Inferior parietal cortex (tissue), 1 donor: ENCODE data around the gene IRX3.

Experiments used
- DNase-seq: peaks from one replicate; pipeline ENCODE4 v3.0.0-alpha.2; 2016; ENCODE audit errors: extremely low spot score

The IRX3 gene

DNA sequence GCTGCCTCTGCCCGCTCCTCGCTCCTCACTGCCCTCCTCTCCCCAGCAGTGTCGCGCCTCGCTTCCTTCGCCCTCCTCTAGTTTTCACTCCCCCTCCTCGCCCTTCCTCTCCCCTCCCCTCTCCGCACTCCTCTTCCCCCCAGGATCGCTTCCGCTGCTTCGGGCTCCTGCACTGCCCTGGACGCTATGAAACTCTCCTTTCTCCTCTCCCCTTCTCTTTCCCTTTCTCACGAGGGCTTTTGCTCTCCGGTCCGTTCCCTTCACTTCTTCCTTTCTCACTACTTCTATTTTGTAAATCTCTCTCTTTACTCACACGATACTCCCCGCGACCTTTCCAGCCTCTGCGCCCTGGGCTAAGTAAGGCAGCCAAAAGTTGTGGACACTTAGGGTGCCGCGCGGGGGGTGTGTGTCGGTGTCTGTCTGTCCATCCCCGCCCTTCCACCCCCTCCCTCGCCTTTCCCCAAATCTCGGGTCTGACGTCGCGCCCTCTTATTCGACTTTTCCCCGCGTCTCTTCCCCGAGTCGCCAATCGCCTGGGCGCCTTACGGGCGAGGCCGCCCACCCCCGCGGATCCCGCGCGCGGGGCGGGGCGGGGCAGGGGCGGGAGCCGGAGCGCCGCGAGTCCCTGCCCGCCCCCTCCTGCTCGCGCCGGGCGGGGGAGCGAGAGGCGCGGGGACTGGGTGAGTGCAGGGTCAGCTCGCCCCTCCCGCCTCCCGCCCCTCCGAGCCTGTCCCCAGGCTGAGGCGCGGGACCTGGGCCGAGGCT, at the start of gene IRX3:
Gene IRX3, minus strand, starts transcription at position 422 of the 765 bp plus-strand sequence. CDS start 737 bp downstream, outside the sequence.
- DNase-seq: no peak

DNA sequence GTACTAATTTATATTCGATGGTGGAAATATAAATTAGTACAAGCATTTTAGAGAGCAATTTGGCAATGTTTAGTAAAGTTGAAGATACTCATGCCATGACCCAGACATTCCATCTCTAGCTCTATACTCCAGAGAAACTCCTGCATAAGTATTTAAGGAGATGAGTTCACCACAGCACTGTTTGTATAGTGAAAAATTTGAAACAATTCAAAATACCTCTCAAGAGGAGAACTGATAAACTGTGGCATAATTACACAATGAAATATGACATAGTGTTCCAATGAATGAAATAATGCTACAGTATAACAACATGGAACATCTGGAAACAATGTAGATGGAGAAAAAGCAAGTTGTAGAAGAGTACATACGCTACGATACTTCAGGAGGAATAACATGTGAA, 48.6 kb upstream of the IRX3 start:
- no peak for DNase-seq

DNA sequence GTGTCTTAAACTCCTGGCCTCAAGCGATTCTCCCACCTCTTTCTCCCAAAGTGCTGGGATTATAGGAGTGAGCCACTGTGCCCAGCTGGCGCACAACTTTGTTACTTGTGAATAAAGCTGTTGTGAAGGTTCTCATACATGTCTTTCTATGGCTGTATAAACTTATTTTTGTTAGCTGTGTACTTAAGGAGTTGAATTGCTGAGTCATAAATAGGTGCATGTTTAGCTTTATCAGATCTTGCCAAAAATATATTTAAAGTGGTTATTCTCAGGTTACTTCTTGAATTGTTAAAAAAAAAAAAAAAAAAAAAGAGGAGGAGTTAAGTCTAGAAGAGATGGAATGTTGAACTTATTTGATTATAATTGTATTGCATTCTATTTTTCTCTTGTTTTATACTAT, 47.6 kb upstream of the IRX3 start:
- no peak for DNase-seq

DNA sequence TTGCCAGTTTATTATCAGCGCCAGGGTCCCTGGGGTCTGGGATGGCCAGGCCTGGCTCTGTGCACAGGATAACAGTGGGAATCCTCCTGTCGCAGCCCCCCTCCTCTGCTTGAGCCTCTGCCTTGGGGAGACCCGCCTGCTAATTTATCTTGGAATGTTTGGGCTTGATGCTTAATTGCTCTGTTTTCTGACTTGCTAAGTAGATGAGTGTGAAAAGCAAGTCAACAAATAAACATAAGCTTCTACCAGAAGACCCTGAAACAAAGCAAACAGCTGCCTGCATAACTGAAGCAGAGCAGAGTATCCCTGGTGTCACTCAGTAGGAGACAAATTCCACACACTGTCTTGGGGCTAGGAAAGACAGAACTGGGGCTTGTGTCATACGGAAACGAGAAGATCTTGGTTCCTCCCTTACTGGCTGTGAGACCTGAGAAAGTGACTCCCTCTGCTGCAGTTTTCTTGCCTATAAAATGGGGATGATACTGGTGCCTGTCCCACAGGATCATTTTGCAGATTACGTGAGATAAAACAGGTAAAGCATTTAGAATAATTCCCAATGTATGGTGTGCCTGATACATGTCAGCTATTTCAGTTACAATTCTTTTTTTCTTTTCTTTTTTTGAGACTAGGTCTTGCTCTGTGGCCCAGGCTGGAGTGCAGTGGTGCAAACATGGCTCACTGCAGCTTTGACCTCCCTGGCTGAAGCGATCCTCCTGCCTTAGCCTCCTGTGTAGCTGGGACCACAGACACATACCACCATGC, 44.8 kb upstream of the IRX3 start:
- no peak for DNase-seq

DNA sequence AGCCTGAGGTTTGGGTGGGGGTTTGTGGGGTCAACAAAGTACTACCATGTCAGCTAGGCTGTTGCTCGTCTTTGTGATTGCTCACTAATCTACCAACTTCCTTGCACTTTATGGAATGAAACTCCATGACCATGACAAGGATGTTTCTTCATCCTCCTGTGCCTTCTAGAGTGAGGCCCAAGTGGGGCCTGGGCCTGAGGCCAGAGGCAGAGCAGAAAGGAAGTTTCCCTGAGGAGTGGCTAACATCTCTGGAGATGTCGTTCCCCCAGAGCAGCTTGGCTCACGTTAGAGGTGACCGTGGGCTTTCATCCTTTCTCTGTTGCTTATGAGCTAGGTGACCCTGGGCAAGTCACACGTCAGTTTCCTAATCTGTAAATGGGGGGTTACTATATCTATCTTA, 41.0 kb upstream of the IRX3 start:
- DNase-seq: no peak

DNA sequence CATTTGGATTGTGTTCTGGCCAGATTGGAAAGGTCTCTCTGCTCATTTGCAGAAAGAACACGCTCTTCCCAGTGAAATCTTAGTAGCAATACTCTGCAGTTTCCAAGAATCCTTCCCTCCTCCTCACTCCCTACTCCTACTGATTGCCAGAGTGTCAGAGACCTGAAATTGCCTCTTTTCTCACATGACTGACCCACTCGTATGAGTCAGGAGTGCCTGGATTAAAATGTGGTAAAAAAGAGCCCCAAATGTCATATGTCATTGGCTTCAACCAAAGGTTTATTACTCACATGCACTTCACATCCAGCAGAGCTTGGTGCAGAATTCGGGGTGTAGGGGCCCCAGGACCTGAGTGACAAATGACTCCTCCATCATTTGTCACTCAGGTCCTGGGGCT, 39.7 kb upstream of the IRX3 start:
- no peak for DNase-seq

DNA sequence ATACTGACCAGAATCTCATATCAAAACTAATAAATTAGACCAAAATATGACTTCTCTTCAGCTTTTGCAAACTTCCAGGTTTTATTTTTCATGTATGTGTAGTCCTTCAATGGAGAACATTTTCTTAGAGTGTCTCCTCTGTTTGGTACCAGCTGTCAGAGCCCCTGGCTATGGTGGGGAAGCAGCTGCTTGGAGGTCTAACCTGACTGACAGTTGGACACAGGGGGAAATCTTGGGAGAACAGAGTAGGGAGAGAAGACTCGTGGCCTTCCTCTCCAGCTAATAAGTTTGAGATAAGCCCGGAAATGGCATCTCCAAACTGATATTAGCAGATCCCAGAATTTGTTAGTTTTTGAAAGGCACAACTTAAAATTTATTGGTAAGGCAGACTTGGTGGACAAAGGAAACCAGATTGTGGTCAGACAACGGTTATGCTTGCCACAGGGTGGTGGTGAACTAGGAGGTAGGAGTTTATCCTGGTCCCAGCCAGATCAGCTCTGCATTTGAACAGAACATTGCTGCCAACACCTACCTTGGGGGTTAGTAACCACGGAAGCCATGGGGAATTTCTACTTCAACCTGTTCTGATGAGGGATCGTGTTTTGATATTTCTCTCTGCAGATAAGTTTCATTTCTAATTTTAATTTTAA, 39.2 kb upstream of the IRX3 start:
- no peak for DNase-seq

DNA sequence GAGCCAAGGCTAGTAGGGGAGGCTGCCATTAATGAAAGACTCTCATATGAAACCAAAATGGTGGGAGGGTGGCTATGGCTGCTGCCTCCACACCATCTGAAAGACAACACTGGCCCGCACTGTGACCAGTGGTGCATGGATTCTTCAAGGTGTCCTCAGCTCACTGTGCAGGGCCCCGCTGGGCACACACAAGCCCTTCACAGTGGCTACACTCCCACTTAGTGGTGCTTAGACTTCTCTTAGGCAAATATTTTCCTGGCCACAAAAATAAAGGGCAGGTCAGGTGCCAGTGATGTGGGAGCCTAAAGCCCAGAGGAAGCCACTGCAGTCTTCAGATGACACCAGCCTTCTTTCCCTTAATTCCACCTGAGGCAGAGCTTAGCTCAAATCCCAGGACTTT, 38.1 kb upstream of the IRX3 start:
- DNase-seq: no peak

DNA sequence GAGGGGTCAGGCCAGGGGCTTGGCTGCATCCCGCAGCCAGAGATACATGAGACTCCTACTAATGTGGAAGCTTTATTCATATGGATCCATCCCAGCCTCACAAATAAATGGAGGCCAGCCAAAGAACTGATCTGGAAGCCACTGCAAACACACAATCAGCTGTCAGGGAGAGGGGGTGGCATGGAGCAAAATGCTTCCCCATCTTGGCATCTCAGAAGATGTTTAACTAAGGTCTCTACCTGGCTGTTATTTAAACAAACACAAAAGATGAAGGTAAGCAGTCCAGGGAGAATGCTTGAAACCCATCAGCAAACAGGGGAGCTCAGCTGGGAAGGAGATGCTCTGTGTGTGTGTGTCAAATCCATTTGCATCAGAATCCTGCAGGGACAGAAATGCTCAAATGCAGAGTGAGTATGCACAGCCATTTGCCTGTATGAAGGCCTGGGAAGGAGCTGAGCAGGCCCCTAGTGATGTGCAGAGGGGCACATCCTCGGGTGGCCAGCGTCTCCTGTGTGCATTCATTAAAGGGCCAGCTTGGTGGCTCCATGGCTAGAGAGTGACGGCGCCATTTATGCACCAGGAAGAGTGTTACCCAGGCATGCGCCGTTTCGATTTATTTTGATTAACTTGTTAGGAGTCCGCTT, 34.2 kb upstream of the IRX3 start:
- DNase-seq: no peak

DNA sequence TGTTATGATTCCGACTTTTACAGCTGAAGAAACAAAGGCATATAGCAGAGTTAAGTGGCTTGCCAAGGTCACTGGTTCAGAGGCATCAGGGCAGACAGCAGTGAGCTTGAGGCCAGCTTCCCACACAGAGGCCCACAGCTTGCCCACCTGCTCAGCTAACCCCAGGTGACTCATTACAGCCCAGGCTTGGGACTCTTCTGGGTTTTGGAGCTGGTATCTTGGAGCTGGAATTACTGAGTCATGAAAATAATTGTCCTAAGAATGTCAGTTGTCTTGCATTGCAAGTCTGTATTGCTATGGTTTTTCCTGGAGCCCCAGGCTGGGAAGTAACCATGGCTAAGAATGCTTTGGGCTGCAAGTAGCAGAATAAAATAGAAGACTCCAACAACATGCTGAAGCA, 32.4 kb upstream of the IRX3 start:
- no peak for DNase-seq

DNA sequence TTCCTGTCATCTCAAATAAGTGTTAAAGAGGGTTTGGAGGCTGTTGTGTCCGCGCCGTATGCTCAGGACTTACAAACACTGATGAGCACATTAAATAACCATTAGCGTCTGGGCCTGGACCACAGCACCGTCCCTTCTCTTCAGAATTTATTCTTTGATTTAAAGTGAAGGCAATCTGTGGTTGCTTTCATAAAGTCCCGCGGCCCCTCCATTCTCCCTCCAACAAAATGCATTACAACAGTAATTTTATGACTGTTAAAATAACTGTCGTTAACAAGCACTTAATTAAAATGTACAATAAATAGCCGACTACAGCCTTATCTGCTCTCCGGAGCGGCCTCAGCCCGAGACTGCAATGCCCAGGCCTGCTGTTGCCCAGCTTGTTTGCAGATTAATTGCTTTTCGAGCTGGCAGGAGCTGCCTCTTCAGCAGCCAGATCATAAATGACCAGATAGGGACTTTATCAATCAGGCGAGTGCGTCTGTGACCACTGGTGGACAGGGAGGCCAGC, 30.6 kb upstream of the IRX3 start:
- no peak for DNase-seq

DNA sequence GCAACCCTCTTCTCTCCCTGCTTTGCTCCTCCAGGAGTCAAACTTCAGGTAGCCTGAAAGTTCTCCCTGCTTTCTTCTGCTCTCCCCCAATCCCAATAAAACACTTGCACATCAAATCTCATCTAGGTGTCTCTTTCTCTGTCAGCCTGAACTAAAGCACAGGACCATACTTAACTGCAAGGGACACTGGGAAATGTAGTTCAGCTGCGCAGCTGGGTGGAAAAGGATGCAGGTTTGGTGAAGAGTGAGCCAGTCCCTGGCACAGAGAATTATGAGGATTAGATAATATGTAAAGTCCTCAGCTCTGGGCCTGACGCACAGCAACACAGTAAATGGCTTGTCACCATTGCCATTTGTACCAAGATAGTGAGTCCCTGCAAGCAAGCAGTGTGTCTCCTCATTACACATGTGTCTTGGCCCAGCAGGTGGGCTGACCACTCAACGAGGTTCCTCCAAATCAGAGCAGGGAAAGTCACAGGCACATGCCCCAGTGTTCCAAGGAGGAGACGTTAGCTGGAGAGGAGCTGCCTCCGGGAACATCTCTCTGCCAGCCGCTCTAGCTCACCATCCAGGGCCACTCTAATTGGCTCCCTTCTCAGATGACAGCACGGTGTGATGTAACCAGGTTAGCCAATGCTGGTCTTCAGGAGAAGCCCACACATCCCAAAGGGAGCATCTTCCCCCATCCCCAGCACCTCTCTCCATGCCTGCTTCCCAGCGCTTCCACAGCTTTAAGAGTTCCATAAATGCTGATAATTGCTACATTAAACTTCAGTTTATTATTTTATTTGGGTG, 29.7 kb upstream of the IRX3 start:
- no peak for DNase-seq

DNA sequence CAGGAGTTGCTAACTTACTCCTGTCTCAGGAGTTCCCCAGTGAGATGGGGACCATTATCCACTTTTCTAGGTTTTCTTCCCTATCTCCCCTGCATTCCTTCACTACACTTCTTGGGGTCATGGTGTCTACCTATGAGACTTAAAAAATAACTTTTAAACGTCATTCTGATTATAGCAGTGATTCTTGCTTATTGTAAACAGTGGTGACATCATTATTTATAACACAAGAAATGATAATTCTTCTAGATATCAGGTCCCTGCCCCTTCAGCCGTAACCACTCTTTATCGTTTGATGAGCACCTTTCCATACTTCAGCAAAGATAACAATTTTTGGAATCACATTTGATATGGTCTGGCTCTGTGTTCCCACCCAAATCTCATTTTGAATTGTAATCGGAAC, 27.2 kb upstream of the IRX3 start:
- no peak for DNase-seq

DNA sequence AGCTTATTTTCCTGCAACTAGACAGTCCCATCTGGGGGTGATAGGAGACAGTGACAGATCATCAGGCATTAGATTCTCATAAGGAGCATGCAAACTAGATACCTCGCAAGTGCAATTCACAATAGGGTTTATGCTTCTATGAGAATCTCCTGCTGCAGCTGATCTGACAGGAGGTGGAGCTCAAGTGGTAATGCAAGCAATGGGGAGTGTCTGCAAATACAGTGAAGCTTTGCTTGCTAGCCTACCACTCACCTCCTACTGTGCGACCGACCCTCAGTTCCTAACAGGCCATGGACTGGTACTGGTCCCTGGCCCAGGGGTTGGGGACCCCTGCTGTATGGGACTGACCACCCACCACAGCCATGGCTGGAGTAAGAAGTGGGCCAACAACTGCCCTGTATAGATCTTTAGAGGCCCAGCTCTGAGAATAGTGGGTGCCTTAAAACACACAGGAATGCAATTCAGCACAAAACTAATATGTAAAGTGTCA, 26.0 kb upstream of the IRX3 start:
- no peak for DNase-seq

DNA sequence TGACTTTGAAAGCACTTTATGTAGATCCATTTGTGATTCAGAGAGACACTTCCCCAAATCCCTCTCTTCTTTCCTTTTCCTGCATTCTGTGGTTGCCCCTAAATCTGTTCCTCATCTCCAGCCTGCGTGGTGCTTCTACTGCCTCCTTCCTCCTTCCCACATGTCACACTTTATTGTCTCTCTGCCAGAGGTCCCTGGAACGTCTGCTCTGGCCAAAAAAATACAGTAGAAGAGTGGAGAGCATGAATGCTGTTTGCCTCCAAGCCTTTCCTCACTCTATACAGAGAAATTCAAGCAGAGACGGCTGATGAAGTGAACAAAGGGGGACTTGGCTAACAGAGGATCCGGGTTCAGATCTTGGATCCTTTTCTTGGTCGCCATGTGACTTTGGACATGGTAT, 22.8 kb upstream of the IRX3 start:
- DNase-seq: no peak

DNA sequence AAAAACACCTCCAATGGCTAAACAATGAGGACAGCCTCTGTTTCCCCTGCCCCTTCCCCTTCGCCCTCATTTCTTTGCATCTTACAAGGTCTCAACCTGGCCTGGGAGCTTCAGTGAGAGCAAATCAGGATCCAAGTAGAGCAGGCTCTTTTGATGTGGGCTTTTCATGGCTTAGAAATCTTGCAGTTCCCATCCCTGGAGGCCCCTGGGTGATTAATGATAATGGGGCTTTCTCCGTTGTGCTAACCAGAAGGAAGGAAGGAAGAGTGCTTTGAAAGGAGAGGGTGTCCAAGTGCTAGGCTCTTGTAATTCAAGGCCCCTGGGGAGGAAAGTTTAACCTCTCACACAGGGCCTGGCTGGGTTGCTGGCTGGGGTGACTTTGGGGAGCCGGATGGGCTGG, 18.5 kb upstream of the IRX3 start:
- no peak for DNase-seq

DNA sequence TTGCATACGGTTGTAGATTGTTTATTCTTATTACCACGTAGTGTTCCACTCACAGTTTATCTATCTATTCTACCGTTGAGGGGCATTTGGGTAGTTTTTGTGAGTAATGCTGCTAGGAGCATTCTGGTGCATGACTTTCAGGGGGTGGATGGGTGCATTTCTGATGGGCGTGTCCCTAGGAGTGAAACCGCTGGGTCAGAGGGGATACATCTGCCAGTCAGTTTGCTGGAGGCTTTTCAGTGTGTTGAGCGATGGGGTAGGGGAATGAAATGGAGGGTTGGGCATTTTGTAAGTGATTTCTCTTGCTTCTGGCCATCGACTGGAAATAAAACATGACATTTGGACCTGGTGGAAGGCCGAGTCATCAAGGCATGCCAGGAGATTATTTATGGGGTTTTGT, 17.0 kb upstream of the IRX3 start:
- DNase-seq: no peak

DNA sequence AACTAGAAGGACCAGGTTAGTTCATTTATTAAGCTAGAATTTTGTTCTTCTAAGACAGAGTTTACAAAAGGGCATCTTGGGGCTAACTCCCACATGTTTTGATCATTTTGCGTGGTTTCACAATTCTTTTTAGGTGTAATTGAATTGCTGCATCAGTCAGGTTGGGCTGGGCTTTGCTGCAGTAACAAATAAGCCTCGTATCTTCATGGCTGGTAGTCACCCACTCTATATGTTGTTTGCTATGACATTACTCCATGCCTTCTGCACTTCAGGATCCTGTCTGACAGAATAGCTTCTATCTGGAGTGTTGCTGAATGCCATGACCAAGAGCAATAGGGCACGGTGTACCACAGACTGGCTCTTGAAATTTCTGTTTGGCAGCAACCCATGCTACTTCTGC, 10.6 kb upstream of the IRX3 start:
- no peak for DNase-seq

DNA sequence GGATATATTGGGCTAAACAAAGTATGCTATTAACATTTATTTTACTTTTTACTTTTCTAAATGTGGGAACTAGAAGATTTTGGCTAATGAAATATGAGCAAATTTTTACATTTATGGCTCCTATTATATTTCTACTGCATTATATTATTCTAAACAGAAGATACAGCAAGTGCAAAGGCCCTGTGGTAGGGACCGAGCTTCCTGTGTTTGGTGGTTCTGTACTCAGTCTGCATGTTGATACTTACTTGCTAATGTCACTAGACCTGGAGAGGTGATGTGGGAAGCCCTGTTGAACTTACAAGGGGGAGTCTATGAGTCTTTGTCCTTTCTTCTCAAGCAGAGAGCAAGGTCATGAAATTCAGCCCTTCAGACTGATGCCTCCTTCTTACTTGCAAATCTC, 10.0 kb upstream of the IRX3 start:
- no peak for DNase-seq

DNA sequence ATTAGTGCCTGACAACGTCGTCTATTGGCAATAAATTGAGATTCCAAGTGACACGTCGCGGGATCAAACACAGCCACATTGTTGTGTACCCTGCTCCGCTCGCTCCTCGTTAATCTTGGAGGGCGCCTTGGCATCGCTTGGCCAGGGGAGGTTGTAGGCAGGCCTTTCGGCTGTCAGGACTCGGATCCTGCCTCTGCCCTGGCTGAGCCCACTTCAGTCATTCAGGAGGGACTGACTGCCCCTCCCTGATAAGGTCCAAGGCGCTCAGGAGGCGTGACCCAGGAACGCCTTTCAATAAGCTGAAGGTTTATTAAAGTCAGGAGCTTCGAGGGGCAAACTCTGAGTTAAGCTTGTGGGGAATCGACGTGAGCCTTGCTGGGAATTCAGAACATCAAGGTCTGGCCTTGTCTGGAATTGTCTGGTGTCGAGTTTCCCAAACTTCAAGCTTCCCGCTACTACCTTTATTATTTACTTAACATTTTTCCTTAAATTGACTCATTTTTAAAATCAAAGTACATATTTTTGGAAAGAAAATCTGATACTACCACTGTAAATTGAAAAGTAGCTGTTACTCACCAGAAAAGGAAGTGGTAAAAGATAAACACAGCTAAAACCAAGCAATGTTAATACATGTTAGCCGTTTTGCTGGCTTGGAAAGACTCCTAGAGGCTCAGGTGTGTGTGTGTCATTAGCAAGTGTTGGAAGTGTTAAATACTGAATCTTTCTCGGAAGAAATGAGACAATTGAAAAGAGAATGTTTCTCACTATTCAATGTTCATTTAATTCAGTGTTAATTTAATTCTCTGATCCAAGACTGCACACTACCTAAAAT, 5.3 kb upstream of the IRX3 start:
- DNase-seq: no peak
